ENCODE results near the gene SELENOF. TPM values are rescaled to one million over a fixed set of nuclear protein-coding genes. Genes with fewer than 3 reads are reported as not detected.
"Not testable (repeated sequence)": the region's sequence is repeated elsewhere in the genome, so short reads cannot be mapped to it uniquely, and the experiment has no call there.

Gene SELENOF
- polyA plus RNA-seq, 3 donors = 247 to 282 (median 270) TPM

GRCh38 chr1:86823821-86824500, 90.0 kb downstream of the SELENOF start:
- no peak for DNase-seq

DNA sequence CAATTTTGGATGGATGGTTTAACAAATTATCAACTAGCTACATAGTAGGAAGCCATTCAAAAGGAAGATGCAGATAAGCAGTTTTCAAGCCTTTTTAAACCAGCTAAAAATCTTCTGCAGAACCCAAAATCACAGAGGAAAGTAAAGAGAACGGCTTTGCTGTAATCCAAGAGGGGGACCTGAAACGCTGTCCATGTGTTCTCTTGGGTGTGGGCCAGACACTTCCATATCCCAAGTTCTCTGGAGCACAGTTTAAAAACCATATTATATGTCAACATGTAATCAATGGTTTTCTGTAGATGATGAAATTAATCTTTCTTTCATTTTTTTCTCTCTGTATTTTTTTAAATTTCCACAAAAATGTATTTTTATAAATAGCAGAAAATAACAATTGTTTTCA, 90.5 kb downstream of the SELENOF start:
- DNase-seq = no peak

DNA sequence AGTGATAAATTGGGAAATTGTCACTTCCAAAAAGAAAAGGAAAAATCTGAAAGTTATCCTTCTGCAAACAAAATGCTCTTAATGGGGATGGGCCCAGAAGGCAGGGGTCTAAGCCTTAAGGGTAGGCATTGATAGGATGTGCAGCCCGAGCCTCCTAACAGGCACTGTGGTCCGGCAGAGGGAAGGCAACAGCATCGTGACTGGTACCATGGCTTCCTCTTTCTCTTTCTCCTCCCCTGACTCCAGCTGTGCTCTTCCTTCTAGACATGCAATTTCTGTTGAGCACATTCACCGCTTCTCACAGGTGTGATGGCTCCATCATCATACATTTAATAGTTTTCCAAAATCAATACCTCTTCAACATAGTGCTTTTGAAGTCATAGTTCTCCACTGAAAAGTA, 91.5 kb downstream of the SELENOF start:
- no peak for DNase-seq

DNA sequence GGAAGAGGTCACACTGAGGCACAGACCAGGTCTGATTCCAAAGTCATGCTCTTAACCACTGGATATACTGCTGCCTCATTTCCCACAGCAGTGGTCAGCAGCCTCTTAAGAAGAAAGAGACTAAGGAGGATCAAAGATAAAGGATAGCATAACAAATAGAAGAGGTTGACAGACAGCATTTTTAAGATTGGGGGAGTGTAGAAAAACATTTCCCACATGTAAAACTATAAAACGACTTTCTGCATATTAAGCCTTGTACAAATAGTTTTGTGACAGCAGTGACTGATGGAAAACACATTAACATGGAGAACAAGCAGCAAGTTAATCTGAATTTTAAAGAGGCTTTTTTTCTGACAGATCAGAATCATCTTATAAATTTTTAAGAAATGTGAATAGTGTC, 92.0 kb downstream of the SELENOF start:
- peak; percentile 11 for DNase-seq

GRCh38 chr1:86819970-86820369, 94.0 kb downstream of the SELENOF start:
- DNase-seq = not testable (repeated sequence)

DNA sequence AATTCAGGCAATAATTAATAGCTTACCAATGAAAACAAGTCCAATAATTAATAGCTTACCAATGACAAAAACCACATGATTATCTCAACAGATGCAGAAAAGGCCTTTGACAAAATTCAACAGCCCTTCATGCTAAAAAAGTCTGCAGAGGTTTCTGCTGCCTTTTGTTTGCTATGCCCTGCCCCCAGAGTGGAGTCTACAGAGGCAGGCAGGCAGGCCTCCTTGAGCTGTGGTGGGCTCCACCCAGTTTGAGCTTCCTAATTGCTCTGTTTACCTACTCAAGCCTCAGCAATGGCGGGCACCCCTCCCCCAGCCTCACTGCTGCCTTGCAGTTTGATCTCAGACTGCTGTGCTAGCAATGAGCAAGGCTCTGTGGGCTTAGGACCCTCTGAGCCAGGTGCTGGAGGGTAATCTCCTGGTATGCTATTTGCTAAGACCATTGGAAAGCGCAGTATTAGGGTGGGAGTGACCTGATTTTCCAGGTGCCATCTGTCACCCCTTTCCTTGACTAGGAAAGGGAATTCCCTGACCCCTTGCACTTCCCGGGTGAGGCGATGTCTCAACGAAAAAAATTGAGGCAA, 96.6 kb downstream of the SELENOF start:
- DNase-seq = not testable (repeated sequence)

- not testable (repeated sequence) for DNase-seq
These were observed 99.8 kb downstream of the SELENOF start for GRCh38 chr1:86814118-86814517.

Other genes starting within 250 kb of the SELENOF start
- gene SH3GLB1, start 209.6 kb downstream of the SELENOF start, polyA plus RNA-seq (ENCODE audit: insufficient read length in 3 of 3) = 10 to 100 TPM; 67.4 to 73.0 (median 69.6) TPM
- 10 to 100 TPM; 37.7 to 42.8 (median 41.7) TPM for gene HS2ST1, start 509 bp upstream of the SELENOF start, polyA plus RNA-seq (ENCODE audit: insufficient read length in 3 of 3)